HAP-1 (cell line): ENCODE measurements around the gene C21orf58.
"Not testable (repeated sequence)": the region's sequence is repeated elsewhere in the genome, so short reads cannot be mapped to it uniquely, and the experiment has no call there.

ENCODE experiments used
- DNase-seq, 2 experiments: peaks; one replicate each; pipeline ENCODE4 v3.0.0-alpha.2; 2016 to 2020; ENCODE audit warnings: low spot score in 2 of 2
- H3K27me3 ChIP-seq: fragments of 250-450 bp; sonication (Bioruptor Pico); 2 replicates; pipeline ENCODE4 v1.5.1; 2020; ENCODE audit warnings: low read depth, mild to moderate bottlenecking, moderate library complexity
- H3K36me3 ChIP-seq: fragments of 250-450 bp; sonication (Bioruptor Pico); replicated peaks from 2 replicates; pipeline ENCODE4 v1.5.1; 2020; ENCODE audit warnings: mild to moderate bottlenecking
- H3K4me1 ChIP-seq: fragments of 250-450 bp; sonication (Bioruptor Pico); 2 replicates; pipeline ENCODE4 v1.5.1; 2020; ENCODE audit warnings: mild to moderate bottlenecking
- H3K4me3 ChIP-seq: fragments of 250-450 bp; sonication (Bioruptor Pico); 2 replicates; pipeline ENCODE4 v1.5.1; 2020; ENCODE audit warnings: mild to moderate bottlenecking, moderate library complexity
- H3K9me3 ChIP-seq: fragments of 250-450 bp; sonication (Bioruptor Pico); 2 replicates; pipeline ENCODE4 v1.5.1; 2020; ENCODE audit warnings: mild to moderate bottlenecking, moderate library complexity
- in situ Hi-C: fragments of 300-500 bp; cut with MboI; formaldehyde crosslinking; loops from 3 replicates; pipeline ENCODE4 v1.14.3; 2020; ENCODE audit warnings: low sequenced_read_pairs, inconsistent platforms, mixed read lengths

Gene C21orf58

DNA sequence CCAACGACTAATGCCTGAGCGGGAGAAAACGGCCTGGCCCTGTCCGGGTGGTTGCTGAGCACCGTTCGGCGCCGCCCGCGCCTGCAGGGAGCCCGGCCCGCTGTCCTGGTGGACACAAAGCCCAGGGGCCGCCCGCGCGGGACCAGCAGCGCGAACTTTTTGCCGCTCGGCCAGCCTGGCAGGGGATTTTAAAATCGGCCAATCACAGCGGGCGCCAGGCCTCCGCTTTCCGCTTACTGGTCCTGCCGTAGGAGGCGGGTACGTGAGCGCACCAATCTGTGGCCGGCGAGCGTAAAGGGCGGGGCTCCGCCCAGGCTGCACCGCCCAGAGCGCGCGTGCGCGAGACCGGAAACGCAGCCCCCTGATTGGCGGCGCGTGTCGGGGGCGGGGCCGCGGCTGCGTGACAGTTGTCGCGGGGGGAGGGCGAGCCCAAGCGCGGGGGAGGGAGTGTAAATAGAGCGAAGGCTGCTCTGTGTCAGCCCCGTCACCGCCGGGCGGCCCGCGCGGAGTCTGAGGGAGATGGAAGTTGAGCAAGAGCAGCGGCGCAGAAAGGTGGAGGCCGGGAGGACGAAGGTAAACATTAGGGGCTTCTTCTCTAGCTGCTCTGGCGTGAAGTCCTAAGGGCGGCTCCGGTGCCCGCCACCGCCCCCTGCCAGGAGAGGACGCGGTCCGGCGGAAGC is at the start of gene C21orf58, which contains the start of gene PCNT:
TSS of gene C21orf58 (minus strand) at position 161 of the 680 bp plus-strand sequence. CDS start 1,132 bp downstream, outside the sequence.
TSS of gene PCNT (plus strand) at position 447 of the 680 bp plus-strand sequence. CDS start at position 520, 73 bp downstream.
- Histone ChIP-seq H3K4me3 (peak within 1 kb of the TSS; percentile 100), H3K9me3 (no peaks in the 10 kb centered on the region), H3K27me3 (no peaks in the 10 kb centered on the region), H3K4me1 (peaks cover 4% of the 10 kb centered on the region), H3K36me3 (peaks cover 39% of the 10 kb centered on the region)
- in situ Hi-C loops: no loop called here
- DNase-seq: peak; percentile 94 to 97

DNA sequence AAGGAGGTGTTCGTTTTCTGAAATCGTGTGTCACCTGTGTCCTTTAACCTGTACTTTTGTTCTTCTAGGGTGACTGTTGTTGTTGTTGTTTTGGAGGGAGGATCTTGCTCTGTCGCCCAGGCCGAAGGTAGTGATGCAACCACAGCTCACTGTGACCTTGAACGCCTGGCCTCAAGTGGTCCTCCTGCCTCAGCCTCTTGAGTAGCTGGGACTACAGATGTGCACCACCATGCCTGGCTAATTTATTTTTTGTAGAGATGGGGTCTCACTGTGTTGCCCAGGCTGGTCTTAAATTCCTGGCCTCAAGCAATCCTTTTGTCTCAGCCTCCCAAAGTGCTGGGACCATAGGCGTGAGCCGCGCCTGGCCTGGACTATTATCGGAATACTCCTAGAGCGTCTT is 49.3 kb upstream of the C21orf58 start:
- in situ Hi-C loops, H3K27me3 ChIP-seq, H3K9me3 ChIP-seq, H3K4me3 ChIP-seq, DNase-seq, H3K4me1 ChIP-seq: not testable (repeated sequence)
- H3K36me3 ChIP-seq: peaks cover 24% of the 10 kb centered on the region

GRCh38 chr21:46372014-46372485 is 48.4 kb upstream of the C21orf58 start:
- peaks cover 31% of the 10 kb centered on the region for H3K36me3 ChIP-seq
- no peak for DNase-seq
- H3K4me3 ChIP-seq: no peak overlapping the region
- in situ Hi-C loops: no loop called here
- no peaks in the 10 kb centered on the region for H3K4me1 ChIP-seq
- no peaks in the 10 kb centered on the region for H3K27me3 ChIP-seq
- no peaks in the 10 kb centered on the region for H3K9me3 ChIP-seq

GRCh38 chr21:46371204-46372013 is 47.7 kb upstream of the C21orf58 start:
- no peak for DNase-seq
- peaks cover 38% of the 10 kb centered on the region for H3K36me3 ChIP-seq
- H3K4me3 ChIP-seq: no peak overlapping the region
- no peaks in the 10 kb centered on the region for H3K27me3 ChIP-seq
- no peaks in the 10 kb centered on the region for H3K4me1 ChIP-seq
- in situ Hi-C loops: no loop called here
- no peaks in the 10 kb centered on the region for H3K9me3 ChIP-seq

DNA sequence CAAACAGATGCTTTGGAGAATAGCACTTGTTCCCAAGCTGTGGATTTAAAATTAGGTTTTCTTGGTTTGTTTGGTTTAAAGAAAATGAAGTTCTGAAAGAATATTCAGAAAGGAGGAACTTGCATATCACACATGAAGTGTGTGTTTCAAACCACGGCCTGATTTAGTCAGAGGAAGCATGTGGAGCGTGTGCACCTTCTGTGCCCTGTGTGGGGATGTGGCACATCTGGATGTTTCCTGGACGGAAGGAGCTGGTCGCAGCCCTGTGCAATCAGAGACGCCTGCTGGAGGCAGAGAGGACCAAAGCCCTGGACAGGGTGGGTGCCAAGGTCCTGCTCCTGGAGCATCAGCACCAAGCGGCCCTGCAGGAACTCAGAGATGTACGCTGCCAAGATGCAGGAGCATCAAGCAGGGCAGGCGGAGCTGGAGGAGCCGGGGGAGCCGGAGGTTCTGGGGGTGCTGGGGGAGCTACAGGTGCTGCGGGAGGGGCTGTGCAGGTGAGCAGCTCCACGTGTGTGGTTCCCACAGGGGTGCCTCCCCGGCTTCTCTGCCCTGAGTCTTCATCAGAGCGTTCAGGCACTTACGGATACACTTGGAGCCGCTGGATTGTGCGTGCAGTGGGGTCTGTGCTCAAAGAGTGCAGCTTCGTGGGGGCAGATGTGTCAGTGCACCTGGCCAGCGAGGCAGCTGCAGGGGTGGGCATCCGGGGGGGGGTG is 46.0 kb upstream of the C21orf58 start:
- Histone ChIP-seq H3K36me3 (peaks cover 45% of the 10 kb centered on the region), H3K27me3 (no peaks in the 10 kb centered on the region), H3K4me1 (no peaks in the 10 kb centered on the region), H3K4me3 (no peak overlapping the region), H3K9me3 (no peaks in the 10 kb centered on the region)
- in situ Hi-C loops: no loop called here
- DNase-seq: no peak

GRCh38 chr21:46368533-46369285 is 45.0 kb upstream of the C21orf58 start:
- H3K36me3 ChIP-seq: peaks cover 50% of the 10 kb centered on the region

GRCh38 chr21:46366966-46367365 is 43.3 kb upstream of the C21orf58 start:
- H3K9me3 ChIP-seq: no peaks in the 10 kb centered on the region
- DNase-seq: no peak
- in situ Hi-C loops: no loop called here
- H3K36me3 ChIP-seq: peaks cover 55% of the 10 kb centered on the region
- no peaks in the 10 kb centered on the region for H3K4me1 ChIP-seq
- no peak overlapping the region for H3K4me3 ChIP-seq
- H3K27me3 ChIP-seq: no peaks in the 10 kb centered on the region

More at GRCh38 chr21:46368533-46369285, 45.0 kb upstream of the C21orf58 start:
- no peak for DNase-seq
- Histone ChIP-seq H3K4me1 (no peaks in the 10 kb centered on the region), H3K9me3 (no peaks in the 10 kb centered on the region), H3K4me3 (no peak overlapping the region), H3K27me3 (no peaks in the 10 kb centered on the region)
- in situ Hi-C loops: no loop called here

DNA sequence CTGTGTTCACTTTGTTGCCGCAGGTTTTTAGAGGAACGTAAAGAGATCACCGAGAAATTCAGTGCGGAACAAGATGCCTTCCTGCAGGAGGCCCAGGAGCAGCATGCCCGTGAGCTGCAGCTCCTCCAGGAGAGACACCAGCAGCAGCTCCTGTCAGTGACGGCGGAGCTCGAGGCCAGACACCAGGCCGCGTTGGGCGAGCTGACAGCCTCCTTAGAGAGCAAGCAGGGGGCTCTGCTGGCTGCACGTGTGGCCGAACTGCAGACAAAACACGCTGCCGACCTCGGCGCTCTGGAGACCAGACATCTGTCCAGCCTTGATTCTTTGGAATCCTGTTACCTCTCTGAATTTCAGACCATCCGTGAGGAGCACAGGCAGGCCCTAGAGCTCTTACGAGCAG is 42.9 kb upstream of the C21orf58 start:
- no peak overlapping the region for H3K4me3 ChIP-seq
- peaks cover 54% of the 10 kb centered on the region for H3K36me3 ChIP-seq
- no peaks in the 10 kb centered on the region for H3K9me3 ChIP-seq
- in situ Hi-C loops: no loop called here
- no peaks in the 10 kb centered on the region for H3K4me1 ChIP-seq
- no peak for DNase-seq
- H3K27me3 ChIP-seq: no peaks in the 10 kb centered on the region

DNA sequence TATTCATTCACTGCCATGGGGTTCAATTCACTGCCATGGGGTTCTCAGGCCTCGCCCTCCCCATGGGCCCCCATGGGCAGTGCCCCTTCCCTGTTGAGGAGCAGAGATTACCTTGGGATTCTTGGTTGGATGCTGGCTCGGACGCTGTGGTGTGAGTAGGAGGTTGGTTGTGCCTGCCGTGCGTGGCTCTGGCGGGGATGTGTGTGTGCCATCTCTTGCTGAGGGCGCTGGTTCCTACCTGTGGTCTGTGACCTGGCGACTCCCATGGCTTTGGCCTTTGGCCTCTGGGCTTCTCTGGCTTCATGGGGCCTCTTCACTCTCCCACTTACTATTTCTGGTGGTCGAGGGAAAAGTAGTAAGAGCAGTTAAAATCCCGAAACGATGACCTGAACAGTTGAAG is 42.4 kb upstream of the C21orf58 start:
- Histone ChIP-seq H3K36me3 (peaks cover 57% of the 10 kb centered on the region), H3K27me3 (no peaks in the 10 kb centered on the region), H3K9me3 (no peaks in the 10 kb centered on the region), H3K4me3 (no peak overlapping the region), H3K4me1 (no peaks in the 10 kb centered on the region)
- in situ Hi-C loops: no loop called here
- no peak for DNase-seq

GRCh38 chr21:46363698-46364097 is 40.0 kb upstream of the C21orf58 start:
- in situ Hi-C loops: no loop called here
- H3K4me1 ChIP-seq: no peaks in the 10 kb centered on the region
- DNase-seq: no peak
- H3K9me3 ChIP-seq: no peaks in the 10 kb centered on the region
- peaks cover 53% of the 10 kb centered on the region for H3K36me3 ChIP-seq
- no peaks in the 10 kb centered on the region for H3K27me3 ChIP-seq
- no peak overlapping the region for H3K4me3 ChIP-seq

DNA sequence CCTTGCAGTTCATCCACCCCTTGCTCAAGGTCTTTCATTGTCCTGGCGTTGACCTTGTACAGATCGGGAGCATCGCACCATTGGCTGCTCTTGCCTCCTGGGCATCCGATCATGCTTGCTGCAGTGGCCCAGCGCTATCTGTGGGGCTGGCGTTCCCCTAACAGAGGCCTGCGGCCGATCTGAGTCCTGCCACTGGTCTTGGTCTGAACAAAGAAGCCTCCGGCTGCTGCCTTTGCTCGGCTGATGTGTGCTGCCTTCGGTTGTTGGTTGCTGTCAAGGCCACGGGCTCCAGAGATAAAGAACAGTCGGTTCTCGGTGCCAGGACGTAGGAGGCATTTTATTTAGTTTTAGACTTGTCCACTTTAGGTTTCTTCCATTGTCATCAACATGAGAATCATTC is 39.3 kb upstream of the C21orf58 start:
- no peak for DNase-seq
- Histone ChIP-seq H3K36me3 (peaks cover 50% of the 10 kb centered on the region), H3K4me1 (no peaks in the 10 kb centered on the region), H3K27me3 (no peaks in the 10 kb centered on the region), H3K9me3 (no peaks in the 10 kb centered on the region), H3K4me3 (no peak overlapping the region)
- in situ Hi-C loops: no loop called here

GRCh38 chr21:46361935-46362334 is 38.3 kb upstream of the C21orf58 start:
- in situ Hi-C loops: no loop called here

DNA sequence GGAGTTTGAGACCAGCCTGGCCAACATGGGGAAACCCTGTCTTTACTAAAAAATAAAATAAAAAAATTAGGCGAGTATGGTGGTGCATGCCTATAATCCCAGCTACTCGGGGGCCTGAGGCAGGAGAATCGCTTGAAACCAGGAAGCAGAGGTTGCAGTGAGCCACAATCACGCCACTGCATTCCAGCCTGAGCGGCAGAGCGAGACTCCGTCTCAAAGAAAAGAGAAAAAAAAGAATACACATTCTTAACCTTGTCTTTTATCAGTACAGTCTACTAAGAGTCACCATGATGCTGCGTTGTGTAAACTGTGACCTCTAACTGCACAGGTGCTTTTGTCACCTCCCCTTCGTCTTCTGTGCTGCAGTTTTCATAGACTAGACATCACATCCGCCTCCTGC is 37.5 kb upstream of the C21orf58 start:
- DNase-seq: no peak
- Histone ChIP-seq H3K4me3 (no peak overlapping the region), H3K9me3 (no peaks in the 10 kb centered on the region), H3K4me1 (no peaks in the 10 kb centered on the region), H3K27me3 (no peaks in the 10 kb centered on the region), H3K36me3 (peaks cover 45% of the 10 kb centered on the region)
- in situ Hi-C loops: no loop called here

More at GRCh38 chr21:46361935-46362334, 38.3 kb upstream of the C21orf58 start:
- Histone ChIP-seq H3K27me3 (no peaks in the 10 kb centered on the region), H3K4me1 (no peaks in the 10 kb centered on the region), H3K9me3 (no peaks in the 10 kb centered on the region), H3K36me3 (peaks cover 46% of the 10 kb centered on the region), H3K4me3 (no peak overlapping the region)
- DNase-seq: no peak
